Activated naive CD4-positive, alpha-beta T cell treated with anti-CD3 and anti-CD28 coated beads for 36 hours (primary cell): Measurements from ENCODE around the gene KIF26B. TPM values are rescaled to one million over a fixed set of nuclear protein-coding genes. Genes with fewer than 3 reads are reported as not detected.

ENCODE experiments used
- CTCF ChIA-PET: fragments of 350-600 bp; sonication (Branson Sonifier 250); formaldehyde crosslinking; loops from one replicate; lab custom pipeline; 2021; ENCODE audit warnings: antibody characterized with exemption; lab: Charles Lee
- DNase-seq: peaks from one replicate; pipeline ENCODE4 v3.0.0-alpha.2; 2020
- H3K27ac Mint-ChIP-seq: one replicate; pipeline ENCODE4 v1.8.0; 2021; ENCODE audit warnings: mild to moderate bottlenecking, mixed read lengths
- H3K27me3 Mint-ChIP-seq: one replicate; pipeline ENCODE4 v1.8.0; 2021; ENCODE audit warnings: low read depth, mixed read lengths
- H3K36me3 Mint-ChIP-seq: one replicate; pipeline ENCODE4 v1.8.0; 2021; ENCODE audit warnings: low read depth, mixed read lengths
- H3K4me1 Mint-ChIP-seq: one replicate; pipeline ENCODE4 v1.8.0; 2021; ENCODE audit warnings: low read depth, mixed read lengths
- H3K4me3 Mint-ChIP-seq: one replicate; pipeline ENCODE4 v1.8.0; 2021; ENCODE audit warnings: mild to moderate bottlenecking, moderate library complexity, mixed read lengths
- H3K9me3 Mint-ChIP-seq: one replicate; pipeline ENCODE4 v1.8.0; 2021; ENCODE audit warnings: mixed read lengths
- intact Hi-C: fragments of 100-400 bp; cut with micrococcal nuclease; formaldehyde crosslinking; loops from one replicate; pipeline ENCODE4 v1.15.1; 2023
- total RNA-seq, 2 experiments: library from RNA; stranded (reverse); gene quantifications; one replicate each; pipeline ENCODE4 v1.2.3, GENCODE V29; 2021

The KIF26B gene
- total RNA-seq, 2 experiments from 2014 or later, result 0.05 TPM; not detected in 1

DNA sequence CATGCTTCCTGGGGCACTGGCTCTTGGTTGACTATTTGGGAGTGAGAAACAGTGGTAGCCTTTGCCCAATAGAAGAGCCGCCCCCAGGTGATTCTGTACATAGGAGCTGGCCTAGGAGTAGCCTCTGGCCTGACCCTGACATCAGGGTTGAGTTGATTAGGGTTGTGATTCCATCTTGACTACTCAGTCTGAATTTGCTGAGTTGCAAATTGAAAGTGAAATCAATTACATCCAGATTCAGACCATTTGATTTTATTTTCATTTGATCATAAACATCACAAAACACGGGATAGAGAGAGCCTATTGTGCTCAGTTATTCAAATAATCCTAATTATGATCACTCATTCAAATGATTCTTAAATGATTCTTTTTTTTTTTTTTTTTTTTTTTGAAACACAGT is 253.2 kb downstream of the KIF26B start:
- Mint-ChIP-seq H3K9me3 (no peaks in the 10 kb centered on the region), H3K4me3 (no peak overlapping the region), H3K36me3 (no peaks in the 10 kb centered on the region), H3K27me3 (peaks cover 3% of the 10 kb centered on the region), H3K4me1 (no peaks in the 10 kb centered on the region), H3K27ac (no peak overlapping the region)
- CTCF ChIA-PET, result no interaction called here
- intact Hi-C loops, result no loop called here
- DNase-seq, result no peak

DNA sequence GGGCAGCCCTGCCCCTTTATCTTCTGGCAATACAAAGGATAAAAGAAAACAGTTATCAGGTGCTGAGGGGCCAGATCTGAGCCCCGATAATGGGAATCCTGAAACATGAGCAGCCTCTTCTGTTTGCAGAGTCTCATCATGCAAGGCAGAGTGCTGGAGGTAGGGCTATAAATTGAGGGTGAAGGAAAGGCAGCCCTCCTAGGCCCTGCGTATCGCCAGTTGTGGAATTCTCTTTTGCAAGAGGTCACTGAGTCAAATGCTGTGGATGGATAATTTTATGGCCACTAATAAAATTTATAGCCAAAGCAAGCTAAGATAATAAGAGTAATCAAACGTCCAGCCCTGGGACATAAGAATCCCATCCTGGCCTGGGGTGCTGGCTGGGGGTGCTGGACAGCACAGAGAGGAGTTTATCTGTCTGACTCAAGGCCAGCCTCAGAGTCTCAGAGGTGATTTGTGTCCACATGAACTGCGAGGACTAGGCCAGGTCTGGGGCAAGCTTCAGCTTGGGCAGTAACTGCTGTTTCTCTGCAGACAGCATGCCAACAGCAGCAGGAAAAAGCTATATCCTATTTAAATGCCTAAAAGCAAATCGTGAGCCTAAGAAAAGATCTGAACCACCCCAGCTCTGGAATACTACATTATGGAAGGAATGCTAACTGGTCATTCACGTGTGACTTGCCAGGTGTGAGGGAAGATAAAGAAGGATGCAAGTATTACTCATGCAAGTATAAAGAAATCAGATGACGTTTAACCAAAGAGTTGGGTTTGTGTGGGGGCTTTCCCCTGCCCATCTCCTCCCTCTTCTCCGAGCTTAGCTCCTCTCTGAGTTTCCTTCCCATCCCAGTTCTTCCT is 254.8 kb downstream of the KIF26B start:
- CTCF ChIA-PET, result no interaction called here
- no peaks in the 10 kb centered on the region for H3K36me3 Mint-ChIP-seq
- no peaks in the 10 kb centered on the region for H3K9me3 Mint-ChIP-seq
- intact Hi-C loops, result no loop called here
- DNase-seq, result no peak
- no peaks in the 10 kb centered on the region for H3K4me1 Mint-ChIP-seq
- H3K27ac Mint-ChIP-seq, result no peak overlapping the region
- H3K4me3 Mint-ChIP-seq, result no peak overlapping the region
- H3K27me3 Mint-ChIP-seq, result peaks cover 3% of the 10 kb centered on the region

DNA sequence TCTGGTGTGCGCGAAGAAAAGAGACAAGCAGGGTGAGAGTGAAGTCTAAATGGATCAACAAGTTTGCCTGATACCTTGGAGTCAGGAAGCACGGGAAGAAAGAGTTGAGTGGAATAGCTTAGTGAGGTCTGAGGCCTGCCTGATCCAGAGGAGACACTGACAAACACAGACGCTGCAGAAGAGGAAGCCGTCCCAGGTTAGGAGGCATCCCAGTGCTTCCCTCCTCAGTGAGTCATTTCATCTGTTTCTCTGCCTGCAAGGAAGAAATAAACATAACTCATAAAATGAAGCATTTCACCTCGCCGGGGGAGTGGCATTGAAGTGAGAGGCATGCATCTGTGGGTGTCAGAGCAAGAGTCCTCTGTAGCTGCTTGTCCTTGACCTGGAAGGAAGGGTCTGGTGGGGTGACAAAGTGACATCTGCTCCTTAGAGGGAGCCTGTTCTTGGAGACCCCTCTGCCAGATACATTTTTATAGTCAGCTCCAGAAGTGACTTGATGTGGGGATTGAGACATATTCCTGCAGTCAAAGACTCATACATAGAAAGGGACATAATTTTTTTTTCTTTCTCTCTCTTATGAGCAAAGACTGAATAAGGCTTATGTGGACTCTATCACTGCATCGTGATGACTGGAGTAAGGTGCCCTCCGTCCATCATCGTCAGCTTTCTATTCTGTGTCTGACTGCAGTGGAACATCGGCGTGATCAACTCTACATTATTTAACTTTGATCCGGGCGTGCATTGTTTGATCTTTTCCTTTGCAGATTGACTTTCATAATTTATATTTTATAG is 256.7 kb downstream of the KIF26B start:
- Mint-ChIP-seq H3K4me1 (no peaks in the 10 kb centered on the region), H3K36me3 (no peaks in the 10 kb centered on the region), H3K9me3 (no peaks in the 10 kb centered on the region), H3K4me3 (no peak overlapping the region), H3K27me3 (peaks cover 3% of the 10 kb centered on the region), H3K27ac (no peak overlapping the region)
- intact Hi-C loops, result no loop called here
- DNase-seq, result no peak
- CTCF ChIA-PET, result no interaction called here

DNA sequence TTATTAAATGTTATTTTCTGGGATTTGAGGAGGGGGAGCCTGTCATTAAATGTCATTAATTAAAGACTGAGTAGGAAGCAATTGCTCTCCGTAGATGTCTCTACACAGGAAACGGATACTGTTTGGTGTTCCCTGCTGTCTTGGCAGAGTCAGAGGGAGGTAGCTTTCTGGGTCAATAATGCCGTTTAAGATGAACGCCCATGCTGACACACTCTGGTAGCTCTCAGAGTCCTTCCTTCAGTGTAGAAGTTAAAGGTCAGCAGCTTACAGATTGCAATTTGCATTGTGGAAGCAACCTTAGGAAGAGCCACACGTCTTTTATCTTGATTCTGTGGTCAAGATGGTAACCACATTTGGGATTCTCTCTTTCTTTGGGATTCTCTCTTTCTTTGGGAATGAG is 257.5 kb downstream of the KIF26B start:
- DNase-seq, result no peak
- Mint-ChIP-seq H3K27me3 (peaks cover 3% of the 10 kb centered on the region), H3K9me3 (no peaks in the 10 kb centered on the region), H3K4me1 (no peaks in the 10 kb centered on the region), H3K4me3 (no peak overlapping the region), H3K36me3 (no peaks in the 10 kb centered on the region), H3K27ac (no peak overlapping the region)
- CTCF ChIA-PET, result no interaction called here
- intact Hi-C loops, result no loop called here

DNA sequence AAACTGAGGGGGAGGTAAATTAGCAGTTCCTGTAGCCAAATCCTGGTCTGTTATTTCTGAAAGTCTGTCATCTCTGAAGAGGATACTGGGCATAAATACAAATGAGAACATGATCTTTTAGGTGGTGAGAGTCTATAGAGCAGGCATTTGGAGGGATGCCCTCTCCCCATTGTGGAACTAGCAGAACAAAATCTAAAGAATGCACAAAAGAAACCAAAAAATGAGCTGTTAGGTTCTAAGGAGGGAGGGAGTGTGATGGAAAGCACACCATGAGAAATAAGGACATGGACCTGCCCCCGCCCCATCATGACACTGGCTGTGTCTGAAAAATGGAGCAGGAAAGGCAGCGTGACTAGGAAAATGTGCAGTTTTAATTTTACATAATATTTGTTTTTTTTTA is 262.0 kb downstream of the KIF26B start:
- Mint-ChIP-seq H3K36me3 (no peaks in the 10 kb centered on the region), H3K27me3 (peaks cover 10% of the 10 kb centered on the region), H3K4me1 (no peaks in the 10 kb centered on the region), H3K9me3 (no peaks in the 10 kb centered on the region), H3K27ac (no peak overlapping the region), H3K4me3 (no peak overlapping the region)
- intact Hi-C loops, result no loop called here
- CTCF ChIA-PET, result no interaction called here
- DNase-seq, result no peak

DNA sequence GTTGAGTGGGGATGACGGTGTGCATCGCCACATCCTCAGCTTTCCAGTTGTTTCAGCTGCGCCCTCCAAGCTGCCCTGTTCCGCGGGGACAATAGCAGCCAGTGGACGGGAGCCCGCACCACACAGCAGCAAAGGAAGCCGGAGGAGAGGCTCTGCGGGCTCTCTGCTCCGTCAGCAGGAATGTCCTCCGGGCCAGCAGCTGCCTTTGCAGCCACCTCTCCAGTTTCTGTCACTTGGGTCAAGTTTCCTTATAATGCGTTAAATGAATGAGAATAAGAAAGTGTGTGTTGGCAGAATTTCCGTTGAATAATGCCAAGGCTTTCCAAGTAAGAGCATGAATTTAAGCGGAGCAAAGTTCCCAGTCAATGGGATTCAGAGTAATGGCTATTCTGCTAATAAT is 263.3 kb downstream of the KIF26B start:
- Mint-ChIP-seq H3K4me3 (no peak overlapping the region), H3K36me3 (no peaks in the 10 kb centered on the region), H3K9me3 (no peaks in the 10 kb centered on the region), H3K27ac (no peak overlapping the region), H3K27me3 (peaks cover 10% of the 10 kb centered on the region), H3K4me1 (no peaks in the 10 kb centered on the region)
- CTCF ChIA-PET, result no interaction called here
- no peak for DNase-seq
- intact Hi-C loops, result no loop called here

DNA sequence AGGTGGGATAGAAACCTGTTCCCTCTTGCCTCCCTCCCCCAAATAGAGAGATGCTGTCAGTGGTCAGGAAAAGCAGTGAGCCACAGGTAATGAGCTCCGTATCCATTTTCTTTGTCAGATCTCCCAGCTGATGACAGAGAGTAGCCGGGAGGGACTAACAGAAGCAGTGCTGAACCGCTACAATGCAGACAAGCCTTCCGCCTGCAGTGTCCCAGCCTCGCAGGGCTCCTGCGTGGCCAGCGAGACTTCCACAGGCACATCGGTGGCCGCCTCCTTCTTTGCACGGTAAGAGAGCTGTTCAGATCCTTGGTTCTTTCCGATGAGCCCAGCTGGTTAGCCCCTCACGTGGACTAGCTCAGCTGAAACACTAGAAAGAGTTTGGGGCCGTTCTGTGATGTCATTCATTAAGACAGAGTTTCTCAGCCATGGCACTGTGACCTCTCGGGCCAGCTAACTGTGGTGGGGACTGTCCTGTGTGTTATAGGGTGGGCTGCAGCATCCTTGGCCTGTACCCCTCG is 264.7 kb downstream of the KIF26B start:
- intact Hi-C loops, result no loop called here
- no peak for DNase-seq
- CTCF ChIA-PET, result interaction anchor here (0.8 kb wide), 1 partner anchor 468 kb away, joined by 3 read pairs; no protein-coding TSS in a partner anchor
- no peak overlapping the region for H3K4me3 Mint-ChIP-seq
- no peaks in the 10 kb centered on the region for H3K36me3 Mint-ChIP-seq
- no peaks in the 10 kb centered on the region for H3K4me1 Mint-ChIP-seq
- H3K27ac Mint-ChIP-seq, result no peak overlapping the region
- H3K27me3 Mint-ChIP-seq, result peaks cover 10% of the 10 kb centered on the region
- no peaks in the 10 kb centered on the region for H3K9me3 Mint-ChIP-seq

DNA sequence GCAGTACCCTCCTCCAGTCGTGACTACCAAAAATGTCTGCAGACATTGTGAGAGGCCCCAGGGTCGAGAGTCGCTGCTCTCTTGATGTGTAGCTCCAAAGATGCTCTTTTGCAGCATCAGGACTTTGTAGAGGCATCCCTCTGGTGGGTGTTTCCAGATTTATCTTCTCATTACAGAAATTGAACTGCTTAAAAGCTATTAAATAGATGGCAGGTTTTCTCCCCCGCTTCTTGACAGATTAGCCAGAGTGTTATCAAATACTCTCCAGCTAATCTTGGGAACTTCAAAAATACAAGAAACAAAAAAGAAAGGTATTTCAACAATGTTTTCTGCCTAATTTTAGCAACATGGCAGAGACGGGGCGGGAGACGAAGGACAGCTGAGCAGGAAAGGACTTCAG is 265.2 kb downstream of the KIF26B start:
- H3K4me3 Mint-ChIP-seq, result no peak overlapping the region
- H3K36me3 Mint-ChIP-seq, result no peaks in the 10 kb centered on the region
- CTCF ChIA-PET, result no interaction called here
- H3K9me3 Mint-ChIP-seq, result no peaks in the 10 kb centered on the region
- H3K4me1 Mint-ChIP-seq, result no peaks in the 10 kb centered on the region
- DNase-seq, result no peak
- H3K27ac Mint-ChIP-seq, result no peak overlapping the region
- H3K27me3 Mint-ChIP-seq, result peaks cover 10% of the 10 kb centered on the region
- intact Hi-C loops, result no loop called here

DNA sequence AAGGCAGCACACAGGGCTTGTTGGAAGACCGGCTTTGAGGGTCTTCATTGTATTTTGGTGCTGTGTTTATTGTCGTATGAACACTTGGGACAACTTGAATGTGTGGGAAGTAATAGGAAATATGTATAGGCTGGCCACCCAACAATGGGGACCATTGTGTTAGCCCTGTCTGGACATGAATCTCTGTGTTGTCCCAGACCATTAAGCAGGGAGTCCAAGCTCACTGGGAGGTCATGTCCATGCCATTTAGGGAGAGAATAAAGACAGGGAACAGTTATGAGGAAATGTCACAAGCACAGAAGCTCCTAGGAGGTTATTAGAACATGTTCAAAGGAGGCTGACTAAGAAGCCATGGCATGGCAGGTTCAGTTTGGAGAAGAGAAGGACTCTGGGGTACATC is 266.1 kb downstream of the KIF26B start:
- CTCF ChIA-PET, result no interaction called here
- Mint-ChIP-seq H3K27me3 (peaks cover 10% of the 10 kb centered on the region), H3K36me3 (no peaks in the 10 kb centered on the region), H3K4me1 (no peaks in the 10 kb centered on the region), H3K4me3 (no peak overlapping the region), H3K9me3 (no peaks in the 10 kb centered on the region), H3K27ac (no peak overlapping the region)
- intact Hi-C loops, result no loop called here
- DNase-seq, result no peak

DNA sequence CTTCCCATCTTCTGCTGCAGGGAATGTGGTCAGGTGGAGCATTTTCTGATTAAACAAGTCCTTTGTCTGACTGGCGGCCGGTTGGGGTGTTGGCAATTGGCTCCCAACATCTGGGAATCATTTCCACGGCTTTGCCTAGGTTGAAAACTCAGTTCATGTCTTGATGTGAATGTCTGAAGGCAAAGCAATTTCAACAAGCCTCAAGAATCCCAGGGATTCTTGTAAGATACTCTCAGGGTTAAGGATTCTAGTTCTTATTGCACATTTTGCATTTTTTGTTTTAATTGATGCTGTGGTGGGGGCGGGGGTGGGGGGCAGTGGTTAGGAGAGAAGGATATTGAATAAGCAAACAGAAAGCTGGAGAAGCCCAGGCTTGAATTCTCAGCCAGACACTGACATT is 273.9 kb downstream of the KIF26B start:
- Mint-ChIP-seq H3K4me1 (no peaks in the 10 kb centered on the region), H3K36me3 (no peaks in the 10 kb centered on the region), H3K27ac (no peak overlapping the region), H3K9me3 (no peaks in the 10 kb centered on the region), H3K4me3 (no peak overlapping the region), H3K27me3 (peaks cover 5% of the 10 kb centered on the region)
- CTCF ChIA-PET, result no interaction called here
- intact Hi-C loops, result no loop called here
- no peak for DNase-seq

DNA sequence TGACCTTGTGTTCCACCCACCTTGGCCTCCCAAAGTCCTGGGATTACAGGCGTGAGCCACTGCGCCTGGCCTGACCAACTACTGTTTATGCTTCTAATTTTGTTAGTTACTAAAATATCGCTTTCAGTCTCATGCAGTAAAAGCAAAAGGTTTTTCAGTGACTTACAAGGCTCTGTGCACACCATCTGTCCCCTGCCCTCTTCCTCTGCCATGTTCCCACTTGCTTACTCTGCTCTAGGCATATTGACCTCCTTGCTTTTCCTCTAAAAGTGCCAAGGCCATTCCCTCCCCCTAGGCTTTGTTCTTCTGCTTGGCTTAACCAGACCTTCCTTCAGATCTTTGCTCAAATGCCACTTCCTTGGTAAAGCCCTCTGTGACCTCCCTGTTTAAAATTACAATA is 276.9 kb downstream of the KIF26B start:
- intact Hi-C loops, result no loop called here

DNA sequence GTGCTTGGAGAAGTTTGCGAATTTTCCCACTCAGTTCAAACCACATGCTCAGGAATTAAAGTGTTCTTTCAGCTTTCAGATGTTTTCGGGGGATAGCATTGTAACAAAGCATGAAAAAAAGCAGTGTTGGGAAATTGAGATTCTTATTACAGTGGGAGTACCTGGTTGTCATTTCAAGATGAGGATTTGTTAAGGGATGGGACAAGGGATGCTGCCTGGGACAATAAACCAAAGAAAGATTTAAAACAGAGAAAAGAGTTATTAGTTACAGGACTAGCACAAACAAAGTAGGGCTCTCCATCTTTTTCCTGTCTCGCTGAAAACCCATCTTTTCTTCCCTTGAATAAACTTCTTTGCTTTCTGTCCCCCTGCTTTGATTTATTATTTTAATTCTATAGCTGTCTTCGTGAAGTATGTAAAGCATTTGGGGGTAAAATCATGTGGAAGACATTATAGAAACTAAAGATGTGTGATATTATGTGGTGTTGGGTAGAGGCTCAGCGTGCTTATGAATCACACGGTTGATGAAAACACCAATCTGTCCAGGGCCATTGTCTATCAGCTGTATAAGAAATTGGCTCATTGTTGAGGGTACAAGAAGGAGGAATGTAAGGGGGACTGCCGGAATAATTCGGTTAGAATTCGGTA is 277.6 kb downstream of the KIF26B start:
- Mint-ChIP-seq H3K27me3 (peaks cover 12% of the 10 kb centered on the region), H3K4me1 (no peaks in the 10 kb centered on the region), H3K36me3 (no peaks in the 10 kb centered on the region), H3K4me3 (no peak overlapping the region), H3K27ac (no peak overlapping the region), H3K9me3 (no peaks in the 10 kb centered on the region)
- CTCF ChIA-PET, result no interaction called here
- intact Hi-C loops, result no loop called here
- no peak for DNase-seq

More for the DNA sequence above, 276.9 kb downstream of the KIF26B start:
- H3K36me3 Mint-ChIP-seq, result no peaks in the 10 kb centered on the region
- H3K9me3 Mint-ChIP-seq, result no peaks in the 10 kb centered on the region
- H3K4me1 Mint-ChIP-seq, result no peaks in the 10 kb centered on the region
- CTCF ChIA-PET, result interaction anchor here (0.6 kb wide), 1 partner anchor 41 kb away, joined by 4 read pairs; no protein-coding TSS in a partner anchor
- H3K27me3 Mint-ChIP-seq, result peaks cover 8% of the 10 kb centered on the region
- no peak overlapping the region for H3K27ac Mint-ChIP-seq
- DNase-seq, result no peak
- H3K4me3 Mint-ChIP-seq, result no peak overlapping the region
